Measurements from ENCODE around the gene LDHA. TPM values are rescaled to one million over a fixed set of nuclear protein-coding genes. Genes with fewer than 3 reads are reported as not detected.
"Not testable (repeated sequence)": the region's sequence is repeated elsewhere in the genome, so short reads cannot be mapped to it uniquely, and the experiment has no call there.

LDHA gene
- total RNA-seq, 1 experiment from 2014 or later = 1,253 TPM

- DNase-seq (ENCODE audit: extremely low read depth, low read depth) = no peak
Measured at GRCh38 chr11:18393581-18394274, 635 bp upstream of the LDHA start.

- DNase-seq (ENCODE audit: extremely low read depth, low read depth) = no peak
Measured at GRCh38 chr11:18394928-18395734, 768 bp downstream of the LDHA start.

GRCh38 chr11:18395735-18396504 is 1.6 kb downstream of the LDHA start:
- DNase-seq (ENCODE audit: extremely low read depth, low read depth) = peak; percentile 97

- DNase-seq (ENCODE audit: extremely low read depth, low read depth) = no peak
Measured at GRCh38 chr11:18397921-18398320, 3.6 kb downstream of the LDHA start.

GRCh38 chr11:18401077-18401476 is 6.7 kb downstream of the LDHA start:
- DNase-seq (ENCODE audit: extremely low read depth, low read depth) = not testable (repeated sequence)

GRCh38 chr11:18404062-18404461 is 9.7 kb downstream of the LDHA start:
- DNase-seq (ENCODE audit: extremely low read depth, low read depth) = no peak

- DNase-seq (ENCODE audit: extremely low read depth, low read depth) = peak; percentile 81
Measured at GRCh38 chr11:18407400-18407799, 13.0 kb downstream of the LDHA start.

- DNase-seq (ENCODE audit: extremely low read depth, low read depth) = no peak
Measured at GRCh38 chr11:18408558-18409291, 14.4 kb downstream of the LDHA start.

GRCh38 chr11:18416459-18416858 is 22.1 kb downstream of the LDHA start:
- DNase-seq (ENCODE audit: extremely low read depth, low read depth) = no peak

GRCh38 chr11:18419040-18419439 is 24.7 kb downstream of the LDHA start:
- DNase-seq (ENCODE audit: extremely low read depth, low read depth) = no peak

GRCh38 chr11:18420067-18420466 is 25.7 kb downstream of the LDHA start:
- DNase-seq (ENCODE audit: extremely low read depth, low read depth) = no peak

- no peak for DNase-seq (ENCODE audit: extremely low read depth, low read depth)
Measured at GRCh38 chr11:18427240-18427639, 32.9 kb downstream of the LDHA start.

- DNase-seq (ENCODE audit: extremely low read depth, low read depth) = no peak
Measured at GRCh38 chr11:18429332-18429731, 35.0 kb downstream of the LDHA start.

- DNase-seq (ENCODE audit: extremely low read depth, low read depth) = no peak
Measured at GRCh38 chr11:18438691-18439090, 44.3 kb downstream of the LDHA start.

- no peak for DNase-seq (ENCODE audit: extremely low read depth, low read depth)
Measured at GRCh38 chr11:18449251-18449650, 54.9 kb downstream of the LDHA start.

- no peak for DNase-seq (ENCODE audit: extremely low read depth, low read depth)
Measured at GRCh38 chr11:18452927-18453326, 58.6 kb downstream of the LDHA start.

- DNase-seq (ENCODE audit: extremely low read depth, low read depth) = no peak
Measured at GRCh38 chr11:18455686-18456372, 61.5 kb downstream of the LDHA start, which contains the start of gene LDHAL6A. LDHAL6A (plus strand) TSS chr11:18455856; CDS start chr11:18456681, 825 bp downstream.

- DNase-seq (ENCODE audit: extremely low read depth, low read depth) = no peak
Measured at GRCh38 chr11:18457450-18457849, 63.1 kb downstream of the LDHA start.

Data from NCI-H460 (cell line).